Measurements from ENCODE around the gene ZBTB20. TPM values are rescaled to one million over a fixed set of nuclear protein-coding genes. Genes with fewer than 3 reads are reported as not detected.

The ZBTB20 gene
- total RNA-seq, 2 experiments from 2014 or later: 5.1 to 5.3 TPM

DNA sequence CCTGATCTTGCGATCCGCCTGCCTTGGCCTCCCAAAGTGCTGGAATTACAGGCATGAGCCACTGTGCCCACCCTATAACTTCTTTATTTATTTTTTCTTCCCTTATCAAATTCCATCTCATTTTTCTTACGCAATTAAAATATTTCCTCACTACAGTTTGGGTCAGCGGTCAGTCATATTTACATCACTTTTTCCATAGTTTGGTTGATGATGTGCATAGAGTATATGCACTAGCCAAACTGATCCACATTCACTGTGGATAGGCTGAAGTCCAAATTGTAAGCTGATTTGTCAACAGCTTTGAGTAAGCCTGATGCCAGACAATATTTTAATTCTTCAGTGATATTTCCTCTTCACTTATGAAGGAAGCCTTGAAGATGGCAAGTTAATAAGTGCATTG, 596.9 kb downstream of the ZBTB20 start:
- peaks cover 1% of the 10 kb centered on the region for H3K36me3 Mint-ChIP-seq (ENCODE audit: low read depth)

DNA sequence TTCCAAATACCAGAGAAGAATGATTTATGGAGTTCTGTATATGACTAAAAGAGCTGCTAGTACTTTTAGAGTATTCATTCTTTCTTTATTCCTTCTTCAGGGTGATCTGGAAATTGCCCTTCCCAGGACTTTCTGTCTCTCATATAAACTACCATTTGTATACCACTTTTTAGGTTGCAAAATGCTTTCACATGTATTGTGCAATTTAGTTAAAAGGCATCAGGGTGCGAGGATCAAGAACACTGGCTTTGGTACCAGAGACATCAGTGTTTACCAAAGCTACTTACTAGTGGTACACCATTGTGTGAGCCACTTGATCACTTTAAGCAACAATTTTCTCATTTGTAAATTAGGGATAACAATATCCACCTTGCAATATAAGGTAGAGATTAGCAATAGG, 601.9 kb downstream of the ZBTB20 start:
- no peak for ATAC-seq
- CTCF ChIA-PET: no interaction called here

More for the DNA sequence above, 596.9 kb downstream of the ZBTB20 start:
- intact Hi-C loops (cut with micrococcal nuclease): no loop called here
- Mint-ChIP-seq H3K4me3 (no peak overlapping the region), H3K9me3 (no peaks in the 10 kb centered on the region), H3K27me3 (no peaks in the 10 kb centered on the region), H3K27ac (no peak overlapping the region), H3K4me1 (ENCODE audit: low read depth) (no peaks in the 10 kb centered on the region)
- no peak for DNase-seq
- POLR2A ChIA-PET: no interaction called here
- CTCF ChIA-PET: no interaction called here
- no peak for ATAC-seq
- TF ChIP-seq, protein P1, sequence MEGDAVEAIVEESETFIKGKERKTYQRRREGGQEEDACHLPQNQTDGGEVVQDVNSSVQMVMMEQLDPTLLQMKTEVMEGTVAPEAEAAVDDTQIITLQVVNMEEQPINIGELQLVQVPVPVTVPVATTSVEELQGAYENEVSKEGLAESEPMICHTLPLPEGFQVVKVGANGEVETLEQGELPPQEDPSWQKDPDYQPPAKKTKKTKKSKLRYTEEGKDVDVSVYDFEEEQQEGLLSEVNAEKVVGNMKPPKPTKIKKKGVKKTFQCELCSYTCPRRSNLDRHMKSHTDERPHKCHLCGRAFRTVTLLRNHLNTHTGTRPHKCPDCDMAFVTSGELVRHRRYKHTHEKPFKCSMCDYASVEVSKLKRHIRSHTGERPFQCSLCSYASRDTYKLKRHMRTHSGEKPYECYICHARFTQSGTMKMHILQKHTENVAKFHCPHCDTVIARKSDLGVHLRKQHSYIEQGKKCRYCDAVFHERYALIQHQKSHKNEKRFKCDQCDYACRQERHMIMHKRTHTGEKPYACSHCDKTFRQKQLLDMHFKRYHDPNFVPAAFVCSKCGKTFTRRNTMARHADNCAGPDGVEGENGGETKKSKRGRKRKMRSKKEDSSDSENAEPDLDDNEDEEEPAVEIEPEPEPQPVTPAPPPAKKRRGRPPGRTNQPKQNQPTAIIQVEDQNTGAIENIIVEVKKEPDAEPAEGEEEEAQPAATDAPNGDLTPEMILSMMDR (IDR thresholded peaks at IDR 0.05): no peak

DNA sequence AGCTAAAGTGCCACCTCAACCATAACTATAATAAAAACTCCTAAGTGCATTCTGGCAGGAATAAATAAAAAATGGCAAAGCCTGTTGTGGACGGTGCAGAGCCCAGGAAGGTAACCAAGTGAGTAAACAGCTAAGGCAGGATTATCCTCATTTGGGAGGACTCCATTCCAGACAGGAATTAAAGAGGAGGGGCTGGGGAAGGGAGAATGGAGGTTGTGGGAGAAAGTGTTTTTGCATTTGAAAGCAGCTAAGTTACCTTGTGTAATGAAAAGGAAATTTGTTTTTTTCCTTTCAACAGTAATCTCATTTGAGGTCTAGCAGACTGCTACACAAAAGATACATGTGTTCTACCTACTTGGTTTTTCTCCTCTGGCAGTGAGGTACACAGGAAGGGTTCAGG, 604.7 kb downstream of the ZBTB20 start:
- no peaks in the 10 kb centered on the region for H3K27me3 Mint-ChIP-seq
- POLR2A ChIA-PET: interaction anchor here (1.1 kb wide), 1 partner anchor 59 kb away, joined by 4 read pairs; no protein-coding TSS in a partner anchor
- H3K9me3 Mint-ChIP-seq: peaks cover 4% of the 10 kb centered on the region
- no peak overlapping the region for H3K27ac Mint-ChIP-seq
- ATAC-seq (no peak), DNase-seq (no peak)
- CTCF ChIA-PET: interaction anchor here (1.6 kb wide), 1 partner anchor 10 kb away, joined by 6 read pairs; no protein-coding TSS in a partner anchor
- no peak overlapping the region for H3K4me3 Mint-ChIP-seq
- intact Hi-C loops (cut with micrococcal nuclease): no loop called here
- H3K4me1 Mint-ChIP-seq (ENCODE audit: low read depth): peaks cover 9% of the 10 kb centered on the region
- H3K36me3 Mint-ChIP-seq (ENCODE audit: low read depth): peaks cover 9% of the 10 kb centered on the region
- TF ChIP-seq, protein P1 (IDR thresholded peaks at IDR 0.05): no peak

More for the DNA sequence above, 601.9 kb downstream of the ZBTB20 start:
- H3K27ac Mint-ChIP-seq: no peak overlapping the region
- peaks cover 7% of the 10 kb centered on the region for H3K4me1 Mint-ChIP-seq (ENCODE audit: low read depth)
- DNase-seq: no peak
- H3K4me3 Mint-ChIP-seq: no peak overlapping the region
- H3K27me3 Mint-ChIP-seq: no peaks in the 10 kb centered on the region
- no peaks in the 10 kb centered on the region for H3K36me3 Mint-ChIP-seq (ENCODE audit: low read depth)
- TF ChIP-seq, protein P1 (IDR thresholded peaks at IDR 0.05): no peak
- intact Hi-C loops (cut with micrococcal nuclease): no loop called here
- POLR2A ChIA-PET: no interaction called here
- H3K9me3 Mint-ChIP-seq: no peaks in the 10 kb centered on the region

DNA sequence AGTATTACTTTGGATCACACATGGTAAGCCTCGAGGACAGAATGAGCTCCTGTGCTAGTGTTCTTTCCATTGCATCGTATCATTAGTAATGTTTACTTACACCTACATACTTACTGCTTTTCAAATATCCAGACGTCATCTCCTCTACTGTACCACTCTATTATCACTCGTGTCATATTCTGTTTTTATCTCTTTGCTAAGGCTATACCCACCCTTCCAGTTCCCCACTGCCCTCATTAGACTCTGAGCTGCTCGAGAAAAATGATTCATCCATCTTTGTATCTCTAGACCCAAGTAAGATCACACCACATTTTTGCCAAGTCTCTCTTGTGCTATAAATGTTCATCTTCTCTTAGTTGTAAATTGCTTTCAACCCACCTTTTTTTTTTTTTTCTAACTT, 607.6 kb downstream of the ZBTB20 start:
- Mint-ChIP-seq H3K4me3 (no peak overlapping the region), H3K27ac (no peak overlapping the region), H3K27me3 (no peaks in the 10 kb centered on the region), H3K4me1 (ENCODE audit: low read depth) (peaks cover 12% of the 10 kb centered on the region), H3K36me3 (ENCODE audit: low read depth) (peaks cover 21% of the 10 kb centered on the region), H3K9me3 (peaks cover 20% of the 10 kb centered on the region)
- ChIA-PET POLR2A (no interaction called here), CTCF (no interaction called here)
- ATAC-seq (no peak), DNase-seq (no peak)
- TF ChIP-seq, protein P1 (IDR thresholded peaks at IDR 0.05): no peak
- intact Hi-C loops (cut with micrococcal nuclease): no loop called here

DNA sequence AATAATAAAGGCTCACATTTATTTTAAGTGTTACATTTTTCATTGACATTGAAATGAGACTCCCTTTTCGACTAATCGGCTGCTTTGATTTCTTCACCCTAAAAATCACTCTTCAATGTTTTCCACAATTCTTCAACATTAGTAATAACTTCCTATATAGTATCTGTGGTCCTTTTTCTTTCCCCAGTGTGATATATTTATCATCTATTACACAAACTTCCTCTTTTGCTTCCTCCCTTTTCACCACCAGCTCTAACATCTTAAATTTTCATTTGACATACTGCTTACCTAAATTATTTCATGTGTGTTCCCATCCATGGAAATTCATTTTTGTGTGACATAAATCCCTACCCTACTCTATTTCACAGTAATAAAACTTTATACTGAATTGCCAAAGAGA, 608.9 kb downstream of the ZBTB20 start:
- Mint-ChIP-seq H3K27ac (no peak overlapping the region), H3K9me3 (peaks cover 28% of the 10 kb centered on the region), H3K4me1 (ENCODE audit: low read depth) (peaks cover 17% of the 10 kb centered on the region), H3K4me3 (no peak overlapping the region), H3K36me3 (ENCODE audit: low read depth) (peaks cover 31% of the 10 kb centered on the region), H3K27me3 (no peaks in the 10 kb centered on the region)
- POLR2A ChIA-PET: no interaction called here
- CTCF ChIA-PET: no interaction called here
- ATAC-seq: no peak
- TF ChIP-seq, protein P1 (IDR thresholded peaks at IDR 0.05): no peak
- intact Hi-C loops (cut with micrococcal nuclease): no loop called here
- DNase-seq: no peak

Data from activated CD8-positive, alpha-beta T cell treated with anti-CD3 and anti-CD28 coated beads for 36 hours (primary cell).